ENCODE results near the gene SOCS3.

Gene SOCS3

GRCh38 chr17:78307887-78308638, 51.8 kb downstream of the SOCS3 start:
- no peak for DNase-seq (ENCODE audit: low read depth)

- DNase-seq (ENCODE audit: low read depth), result no peak
Observed at GRCh38 chr17:78306913-78307312, 53.0 kb downstream of the SOCS3 start.

All from activated T-cell treated with anti-CD3 and anti-CD28 coated beads for 1 hour (primary cell).